ENCODE measurements around the gene ZNF30. TPM values are rescaled to one million over a fixed set of nuclear protein-coding genes. Genes with fewer than 3 reads are reported as not detected.

Gene ZNF30
- total RNA-seq (2012; rRNA removed) (2.8 and 2.9 TPM in 2 replicates), polyA plus RNA-seq (2012; rRNA removed) (1.1 and 1.3 TPM in 2 replicates), Bru-seq, nascent RNA (percentile 41 among the genes with signal in this experiment), BruChase-seq, experiment 1, labeled RNA remaining after a 6-hour chase (percentile 58 among the genes with signal in this experiment), BruChase-seq, experiment 2, labeled RNA remaining after a 2-hour chase (percentile 47 among the genes with signal in this experiment)
- polyA plus RNA-seq (2012; cell fraction: cytosol; rRNA removed), result 0.37 TPM in 2 replicates
- polyA plus RNA-seq (2012; cell fraction: nucleus; rRNA removed; ENCODE audit: low replicate concordance), result 0.42 and 1.8 TPM in 2 replicates
- long read RNA-seq, partial matches to known transcripts, result 1 of 8 reads
- long read RNA-seq, other reads (novel, unspliced or antisense), result 1 of 8 reads

- H2BK20ac ChIP-seq (ENCODE audit: low read depth, low read length), result no peak within 1 kb of the TSS
- in situ Hi-C loops (cut with MboI; ENCODE audit: low sequenced_read_pairs), result no loop called here
These were observed at the start of gene ZNF30 for GRCh38 chr19:34926685-34927375. Gene ZNF30, plus strand, starts transcription at chr19:34926903. Its CDS starts 3,045 bp downstream, at chr19:34929948.

More at GRCh38 chr19:34926685-34927375, at the start of gene ZNF30:
- ChIA-PET POLR2A (ENCODE audit: unreplicated experiment) (no interaction called here), CTCF (interaction anchor here (1.2 kb wide), 1 partner anchor 23 kb away, joined by 4 read pairs; no protein-coding TSS in a partner anchor)
- Histone ChIP-seq H2BK5ac (ENCODE audit: low read depth, low read length, poor library complexity, severe bottlenecking) (peak within 1 kb of the TSS; percentile 25), H3K4me1 (ENCODE audit: control insufficient read depth, insufficient read depth, low read length) (no peaks in the 10 kb centered on the region), H3K4ac (ENCODE audit: low read depth, low read length) (peak within 1 kb of the TSS; percentile 55), H4K91ac (ENCODE audit: insufficient read depth, low read depth, low read length) (no peak within 1 kb of the TSS), H2BK15ac (ENCODE audit: low read depth, low read length) (no peak within 1 kb of the TSS), H3K18ac (ENCODE audit: low read depth, low read length) (0 out of 2 replicates have a peak within 1 kb of the TSS, but pooled peaks have one; percentile 13), H2AFZ (replicated peaks; ENCODE audit: low read length, poor library complexity) (peak within 1 kb of the TSS; percentile 97), H3K9ac (ENCODE audit: low read depth, low read length) (peak within 1 kb of the TSS; percentile 82), H4K5ac (ENCODE audit: low read depth, low read length) (no peak within 1 kb of the TSS; the same call in none of the 2 replicates), H2AK9ac (replicated peaks; ENCODE audit: low read depth, low read length, poor library complexity) (peak within 1 kb of the TSS; percentile 69), H3K36me3 (ENCODE audit: control insufficient read depth, insufficient read depth, low read length) (no peaks in the 10 kb centered on the region), H3K27me3 (ENCODE audit: control insufficient read depth, insufficient read depth, low read length) (no peaks in the 10 kb centered on the region), H3K27ac (ENCODE audit: insufficient read depth, low read length) (peak within 1 kb of the TSS; percentile 74), H3K56ac (ENCODE audit: extremely low read depth, insufficient read depth, low read length) (no peak within 1 kb of the TSS; the same call in 1 of the 2 replicates), H3K23ac (ENCODE audit: low read depth, low read length) (peak within 1 kb of the TSS; percentile 71; the same call in 1 of the 2 replicates), H4K20me1 (ENCODE audit: insufficient read depth, low read length) (no peaks in the 10 kb centered on the region), H3K79me1 (ENCODE audit: low read depth in 1 of 2, low read length in 2 of 2) (peaks cover 0 to 3% of the 10 kb centered on the region in 2 experiments; a peak in 2 of 4 replicates), H3K14ac (replicated peaks; ENCODE audit: low read depth, low read length) (peak within 1 kb of the TSS; percentile 10; the same call in 1 of the 2 replicates), H2BK120ac (ENCODE audit: low read depth, low read length) (no peak within 1 kb of the TSS; the same call in 1 of the 2 replicates), H4K8ac (ENCODE audit: low read depth in 2 of 2, low read length in 2 of 2) (peak within 1 kb of the TSS; percentile 88), H3K4me3 (ENCODE audit: insufficient read depth, low read depth, low read length) (peak within 1 kb of the TSS; percentile 80), H2AK5ac (ENCODE audit: low read depth, low read length) (no peak within 1 kb of the TSS), H3K4me2 (ENCODE audit: low read depth, low read length) (peak within 1 kb of the TSS; percentile 77), H3K9me3 (ENCODE audit: control insufficient read depth, insufficient read depth, low read length) (no peaks in the 10 kb centered on the region), H3K9me1 (ENCODE audit: insufficient read depth, low read length) (no peaks in the 10 kb centered on the region)
- intact Hi-C loops (cut with micrococcal nuclease) (loop anchor here (1.0 to 5.0 kb wide), 3 partner anchors 65 to 194 kb away; partner anchors contain the start of gene ZNF599), dilution Hi-C loops (cut with HindIII; ENCODE audit: low sequenced_read_pairs, unreplicated experiment) (no loop called here)
- no TSS peak for BruUV-seq (replicated peaks)
- 3% methylated on average over 37 of the region's 53 CpGs; no CpG with 5 or more reads in 1 of the 2 experiments for WGBS, 2 experiments (ENCODE audit: extremely low coverage in 2 of 2, insufficient read length in 1 of 2)
- TF ChIP-seq CEBPB (IDR thresholded peaks at IDR 0.05; ENCODE audit: low read depth, low read length), result no peak
- peak; percentile 78; the same call in 1 of the 2 replicates for TF ChIP-seq MXI1 (IDR thresholded peaks at IDR 0.05; ENCODE audit: borderline replicate concordance, low read depth, low read length)
- TF ChIP-seq USF2 (IDR thresholded peaks at IDR 0.05; ENCODE audit: low read depth, low read length), result no peak
- ATAC-seq (ENCODE audit: low read depth), result peak; percentile 100
- DNase-seq, result peak; percentile 88
